GM23338 (cell line): ENCODE results near the gene SLC12A3. TPM values are rescaled to one million over a fixed set of nuclear protein-coding genes. Genes with fewer than 3 reads are reported as not detected.

Experiments
- ATAC-seq: fragments of 200-7000 bp; cut with Tn5 transposase; 3 replicates; pipeline ENCODE4 v1.9.1; 2020
- DNase-seq: peaks from one replicate; pipeline ENCODE4 v3.0.0-alpha.2; 2015; ENCODE audit warnings: low spot score
- H2AFZ ChIP-seq: fragments of 200-600 bp; sonication (generic); 2 replicates; pipeline ENCODE4 v1.8.0; 2016; ENCODE audit warnings: antibody characterized with exemption, mild to moderate bottlenecking, moderate library complexity
- H3F3A ChIP-seq: fragments of 200-600 bp; sonication (generic); replicated peaks from 2 replicates; pipeline ENCODE4 v1.8.0; 2017; ENCODE audit warnings: antibody characterized with exemption, mixed run types, low read depth
- H3K27ac ChIP-seq: fragments of 200-600 bp; sonication (generic); 2 replicates; pipeline ENCODE4 v1.6.1; 2016; ENCODE audit warnings: low read depth
- H3K27me3 ChIP-seq: fragments of 200-600 bp; sonication (generic); 2 replicates; pipeline ENCODE4 v1.8.0; 2016; ENCODE audit warnings: mild to moderate bottlenecking, mixed run types, moderate library complexity; ENCODE audit not compliant: insufficient read depth
- H3K36me3 ChIP-seq: fragments of 200-600 bp; sonication (generic); 2 replicates; pipeline ENCODE4 v1.8.0; 2016; ENCODE audit warnings: mild to moderate bottlenecking; ENCODE audit not compliant: insufficient read depth
- H3K4me1 ChIP-seq: fragments of 200-600 bp; sonication (generic); 2 replicates; pipeline ENCODE4 v1.8.0; 2016; ENCODE audit warnings: mild to moderate bottlenecking, moderate library complexity; ENCODE audit not compliant: insufficient read depth
- H3K4me2 ChIP-seq: fragments of 200-600 bp; sonication (generic); 2 replicates; pipeline ENCODE4 v1.7.1; 2017; ENCODE audit warnings: mixed run types
- H3K4me3 ChIP-seq: fragments of 200-600 bp; sonication (generic); 2 replicates; pipeline ENCODE4 v1.6.1; 2016; ENCODE audit warnings: mixed run types
- H3K79me2 ChIP-seq: fragments of 200-600 bp; sonication (generic); replicated peaks from 2 replicates; pipeline ENCODE4 v1.8.0; 2017; ENCODE audit warnings: mild to moderate bottlenecking; ENCODE audit not compliant: insufficient read depth
- H3K9me2 ChIP-seq: fragments of 200-600 bp; sonication (generic); 2 replicates; pipeline ENCODE4 v1.8.0; 2017; ENCODE audit not compliant: insufficient read depth
- H4K20me1 ChIP-seq: fragments of 200-600 bp; sonication (generic); replicated peaks from 2 replicates; pipeline ENCODE4 v1.8.0; 2017; ENCODE audit warnings: mild to moderate bottlenecking; ENCODE audit not compliant: insufficient read depth
- H3K27ac Mint-ChIP-seq: 2 replicates; pipeline ENCODE4 v1.8.0; 2020; ENCODE audit warnings: inconsistent platforms, mild to moderate bottlenecking, moderate library complexity, mixed read lengths
- H3K27me3 Mint-ChIP-seq: 3 replicates; pipeline ENCODE4 v1.8.0; 2022; ENCODE audit warnings: low read depth, mild to moderate bottlenecking, moderate library complexity, mixed read lengths, inconsistent platforms; ENCODE audit not compliant: insufficient read depth, poor library complexity
- H3K36me3 Mint-ChIP-seq: 3 replicates; pipeline ENCODE4 v1.8.0; 2021; ENCODE audit warnings: low read depth, mild to moderate bottlenecking, inconsistent platforms, moderate library complexity, mixed read lengths
- H3K4me1 Mint-ChIP-seq: 3 replicates; pipeline ENCODE4 v1.8.0; 2020; ENCODE audit warnings: mild to moderate bottlenecking, inconsistent platforms, mixed read lengths
- H3K4me3 Mint-ChIP-seq: 3 replicates; pipeline ENCODE4 v1.8.0; 2021; ENCODE audit warnings: moderate library complexity, mild to moderate bottlenecking, inconsistent platforms, mixed read lengths
- H3K9me3 Mint-ChIP-seq: 3 replicates; pipeline ENCODE4 v1.8.0; 2020; ENCODE audit warnings: moderate library complexity, mild to moderate bottlenecking, inconsistent platforms, mixed read lengths
- CTCF ChIP-seq, 2 experiments: fragments of 200-600 bp in 1 of 2; sonication (generic) in 1 of 2; conservative IDR thresholded peaks; 2 replicates each; pipeline versions ENCODE4 v1.5.1 to v1.6.1; 2016 to 2017; ENCODE audit warnings: antibody characterized with exemption in 2 of 2, low read depth in 2 of 2, mild to moderate bottlenecking in 2 of 2, moderate library complexity in 1 of 2
- EZH2 ChIP-seq: fragments of 200-600 bp; sonication (generic); IDR thresholded peaks from one replicate; pipeline ENCODE4 v1.8.0; 2017; ENCODE audit warnings: antibody characterized with exemption, mild to moderate bottlenecking, low read depth; ENCODE audit not compliant: unreplicated experiment
- EZH2phosphoT487 ChIP-seq: fragments of 200-600 bp; sonication (generic); IDR thresholded peaks from one replicate; pipeline ENCODE4 v1.8.1; 2018; ENCODE audit warnings: antibody characterized with exemption; ENCODE audit not compliant: unreplicated experiment
- JUNB ChIP-seq: IDR thresholded peaks from one replicate; pipeline ENCODE4 v1.6.1; 2016; ENCODE audit warnings: antibody characterized with exemption; ENCODE audit not compliant: unreplicated experiment
- NANOG ChIP-seq: IDR thresholded peaks from 2 replicates; pipeline ENCODE4 v1.6.1; 2016; ENCODE audit warnings: antibody characterized with exemption, borderline replicate concordance
- POLR2AphosphoS5 ChIP-seq: IDR thresholded peaks from 2 replicates; pipeline ENCODE4 v1.6.1; 2016; ENCODE audit warnings: antibody characterized with exemption, low read depth
- REST ChIP-seq: IDR thresholded peaks from one replicate; pipeline ENCODE4 v1.6.1; 2018; ENCODE audit warnings: antibody characterized with exemption; ENCODE audit not compliant: unreplicated experiment
- STAT1 ChIP-seq: IDR thresholded peaks from one replicate; pipeline ENCODE4 v1.6.1; 2016; ENCODE audit warnings: antibody characterized with exemption; ENCODE audit not compliant: unreplicated experiment
- ZNF331 ChIP-seq: fragments of 250-450 bp; sonication (Bioruptor Pico); IDR thresholded peaks from 2 replicates; pipeline ENCODE4 v1.5.0; 2020; ENCODE audit warnings: low read depth, mild to moderate bottlenecking, moderate library complexity
- polyA plus RNA-seq: library from polyadenylated mRNA; unstranded; fragments of >200 nt; fragmentation: Nextera tagmentation; extraction: Ambion mirVana; gene quantifications from 2 replicates; pipeline ENCODE4 v1.2.1, GENCODE V29; 2016
- total RNA-seq: library from RNA; depleted of rRNA; stranded (reverse); fragments of >200 nt; shearing (Covaris generic); gene quantifications from 2 replicates; pipeline ENCODE4 v1.2.3, GENCODE V29; 2014

The SLC12A3 gene
- total and polyA plus RNA-seq, 2 experiments from 2014 or later, result not detected

- TF ChIP-seq REST (no peak), EZH2phosphoT487 (no peak), ZNF331 (no peak), EZH2 (no peak), POLR2AphosphoS5 (no peak), JUNB (no peak), CTCF (conservative IDR thresholded peaks at IDR 0.05; ENCODE audit: low read depth in 2 of 2) (no peak)
Measured at GRCh38 chr16:56841659-56842058, 23.3 kb upstream of the SLC12A3 start (continued).

- no peaks in the 10 kb centered on the region for H3K4me1 ChIP-seq
- no peak overlapping the region for H3K27ac Mint-ChIP-seq
- DNase-seq (no peak), ATAC-seq (no peak)
- peaks cover 6% of the 10 kb centered on the region for H3K27me3 Mint-ChIP-seq
- TF ChIP-seq NANOG (no peak), CTCF (conservative IDR thresholded peaks at IDR 0.05; ENCODE audit: low read depth in 2 of 2) (peak in 1 of 2 experiments; percentile 15; a peak in 1 of 4 replicates), STAT1 (no peak)
- no peaks in the 10 kb centered on the region for H3K9me3 Mint-ChIP-seq
- H3K79me2 ChIP-seq, result no peaks in the 10 kb centered on the region
- H3K4me3 ChIP-seq, result no peak overlapping the region
- H3K27me3 ChIP-seq, result no peaks in the 10 kb centered on the region
- H3K4me3 Mint-ChIP-seq, result no peak overlapping the region
- peaks cover 22% of the 10 kb centered on the region for H3K36me3 ChIP-seq
- no peaks in the 10 kb centered on the region for H3K4me1 Mint-ChIP-seq
- peaks cover 76% of the 10 kb centered on the region for H3K36me3 Mint-ChIP-seq
- no peak overlapping the region for H3K27ac ChIP-seq
- H3K4me2 ChIP-seq, result no peak overlapping the region
- H2AFZ ChIP-seq, result no peak overlapping the region
- no peaks in the 10 kb centered on the region for H3K9me2 ChIP-seq
- no peaks in the 10 kb centered on the region for H3F3A ChIP-seq
- no peaks in the 10 kb centered on the region for H4K20me1 ChIP-seq
Measured at GRCh38 chr16:56842133-56842532, 22.9 kb upstream of the SLC12A3 start.
